ENCODE results near the gene CYB561D2. TPM values are rescaled to one million over a fixed set of nuclear protein-coding genes. Genes with fewer than 3 reads are reported as not detected.

The CYB561D2 gene
- total and polyA plus RNA-seq, 9 of the 15 experiments (the other 6 are each of a cell fraction or from before 2014, with no cell fraction given) = 4.2 to 16.6 (median 9.4) TPM

GRCh38 chr3:50316657-50317242 lies 33.9 kb upstream of the CYB561D2 start (continued):
- TF ChIP-seq ZFP91 (CRISPR knock-in tag; IDR thresholded peaks at IDR 0.05) = 0 out of 2 replicates have a peak, but pooled peaks have one; percentile 27
- no peak for TF ChIP-seq TSC22D4 (tag; IDR thresholded peaks at IDR 0.05)
- TF ChIP-seq TFAP4 (CRISPR knock-in tag; IDR thresholded peaks at IDR 0.05; ENCODE audit: borderline replicate concordance) = peak; percentile 67; the same call in 1 of the 2 replicates
- no peak for TF ChIP-seq CREB1 (IDR thresholded peaks at IDR 0.05)
- TF ChIP-seq CREB1 (CRISPR knock-in tag; IDR thresholded peaks at IDR 0.05) = 0 out of 2 replicates have a peak, but pooled peaks have one; percentile 27
- TF ChIP-seq RCOR1 (IDR thresholded peaks at IDR 0.05; ENCODE audit: borderline replicate concordance in 1 of 2, low read depth in 2 of 2, low read length in 2 of 2) = no peak
- peak; percentile 44 for TF ChIP-seq ARID1B (IDR thresholded peaks at IDR 0.05)
- no peak for TF ChIP-seq BRD4 (IDR thresholded peaks at IDR 0.05)
- no peak for TF ChIP-seq ZNF695 (CRISPR knock-in tag; IDR thresholded peaks at IDR 0.05)
- TF ChIP-seq PHTF2 (CRISPR knock-in tag; IDR thresholded peaks at IDR 0.05) = no peak
- peak; percentile 78; the same call in 1 of the 2 replicates for TF ChIP-seq JUN (IDR thresholded peaks at IDR 0.05; ENCODE audit: borderline replicate concordance, low read depth, low read length)
- TF ChIP-seq JUN (CRISPR knock-in tag; IDR thresholded peaks at IDR 0.05; ENCODE audit: borderline replicate concordance) = no peak
- no peak for TF ChIP-seq ZNF280B (CRISPR knock-in tag; IDR thresholded peaks at IDR 0.05)
- no peak for TF ChIP-seq SRSF7 (optimal IDR thresholded peaks at IDR 0.05; ENCODE audit: low read depth, low read length)
- TF ChIP-seq ZNF583 (CRISPR knock-in tag; IDR thresholded peaks at IDR 0.05) = no peak
- peak; percentile 9; the same call in 1 of the 2 replicates for TF ChIP-seq CBFA2T3 (IDR thresholded peaks at IDR 0.05)
- TF ChIP-seq JUND (IDR thresholded peaks at IDR 0.05; ENCODE audit: borderline replicate concordance, low read depth, low read length) = peak; percentile 95
- peak; percentile 92; the same call in 2 of the 3 replicates for TF ChIP-seq JUND (tag; IDR thresholded peaks at IDR 0.05; ENCODE audit: borderline replicate concordance, low read depth, low read length)
- no peak for TF ChIP-seq ZZZ3 (IDR thresholded peaks at IDR 0.05)
- no peak for TF ChIP-seq ESRRA (IDR thresholded peaks at IDR 0.05; ENCODE audit: borderline replicate concordance, low read depth)
- no peak for TF ChIP-seq HCFC1 (IDR thresholded peaks at IDR 0.05; ENCODE audit: low read depth, low read length)
- no peak for TF ChIP-seq LARP7 (IDR thresholded peaks at IDR 0.05)
- TF ChIP-seq FOS (IDR thresholded peaks at IDR 0.05; ENCODE audit: extremely low read depth, insufficient read length) = peak; percentile 23
- TF ChIP-seq CTBP1 (IDR thresholded peaks at IDR 0.05; ENCODE audit: borderline replicate concordance) = peak; percentile 38; the same call in 1 of the 2 replicates
- no peak for TF ChIP-seq THRA (IDR thresholded peaks at IDR 0.05)
- TF ChIP-seq HDGF (IDR thresholded peaks at IDR 0.05) = peak; percentile 43; the same call in 1 of the 2 replicates
